HCT116 (cell line): ENCODE data around the gene KIF7. TPM values are rescaled to one million over a fixed set of nuclear protein-coding genes. Genes with fewer than 3 reads are reported as not detected.

ENCODE experiments used
- ATAC-seq: fragments of 200-7000 bp; cut with Tn5 transposase; 2 replicates; pipeline ENCODE4 v1.9.1; 2020; ENCODE audit warnings: mild to moderate bottlenecking, moderate library complexity
- BruUV-seq: library from RNA; stranded (reverse); fragments of 400-500 nt; replicated peaks from 2 replicates; lab custom pipeline; 2021; lab: Mats Ljungman, UMichigan
- CTCF ChIA-PET: fragments of 300-600 bp; sonication (Branson Sonifier 250); formaldehyde crosslinking; loops from one replicate; lab custom pipeline; 2021; ENCODE audit warnings: antibody characterized with exemption; lab: Charles Lee
- POLR2A ChIA-PET: fragments of 300-600, 350-600 bp; sonication (Branson Sonifier 250); formaldehyde crosslinking; loops from one replicate; lab custom pipeline; 2021; ENCODE audit warnings: antibody characterized with exemption; lab: Charles Lee
- RAD21 ChIA-PET, 2 experiments: fragments of 300-600 bp; sonication (Branson Sonifier 250); formaldehyde crosslinking; loops; one replicate each; lab custom pipeline; 2023; ENCODE audit warnings: low total read pairs in 2 of 2; ENCODE audit not compliant: uncharacterized antibody in 2 of 2, unreplicated experiment in 2 of 2, low non-redundant PET in 1 of 2; lab: Charles Lee
- DNase-seq: peaks from one replicate; pipeline ENCODE4 v3.0.0-alpha.2; 2010; ENCODE audit warnings: low read depth, low spot score
- H2AFZ ChIP-seq: fragments of 200-600 bp; shearing (Covaris generic), sonication (generic); 2 replicates; pipeline ENCODE4 v1.6.1; 2017; ENCODE audit warnings: low read depth, mixed run types, mixed read lengths, antibody characterized with exemption, low read length; ENCODE audit not compliant: poor library complexity, severe bottlenecking
- H3K27ac ChIP-seq: 2 replicates; pipeline ENCODE4 v1.5.1; 2012; ENCODE audit warnings: low read depth, low read length
- H3K27me3 ChIP-seq: fragments of 200-600 bp; sonication (generic); 2 replicates; pipeline ENCODE4 v1.6.1; 2016; ENCODE audit warnings: mixed run types, low read length, mixed read lengths; ENCODE audit not compliant: insufficient read depth
- H3K36me3 ChIP-seq, 2 experiments: fragments of 200-500 bp in 1 of 2; fragments of 200-600 bp in 1 of 2; sonication (Bioruptor generic) in 1 of 2; sonication (generic) in 1 of 2; 2 replicates each; pipeline versions ENCODE4 v1.5.1 to v1.6.1; 2014 to 2016; ENCODE audit warnings: low read length in 2 of 2, inconsistent platforms in 1 of 2, mixed read lengths in 1 of 2, mixed run types in 1 of 2; ENCODE audit not compliant: insufficient read depth in 2 of 2, control insufficient read depth in 1 of 2
- H3K4me1 ChIP-seq, 2 experiments: fragments of 200-600 bp in 1 of 2; sonication (generic) in 1 of 2; 2 replicates each; pipeline versions ENCODE4 v1.5.1 to v1.6.1; 2012 to 2017; ENCODE audit warnings: low read length in 2 of 2, inconsistent platforms in 1 of 2, mild to moderate bottlenecking in 1 of 2, mixed read lengths in 1 of 2, mixed run types in 1 of 2, moderate library complexity in 1 of 2; ENCODE audit not compliant: insufficient read depth in 2 of 2, control insufficient read depth in 1 of 2
- H3K4me2 ChIP-seq: fragments of 200-600 bp; sonication (generic); 2 replicates; pipeline ENCODE4 v1.6.1; 2017; ENCODE audit warnings: mixed run types, low read length, mixed read lengths
- H3K4me3 ChIP-seq, 2 experiments: fragments of 200-600 bp in 1 of 2; sonication (generic) in 1 of 2; replicated peaks in 1 of 2; 2 replicates each; pipeline ENCODE4 v1.5.1; 2011 to 2016; ENCODE audit warnings: low read length in 2 of 2, control low read depth in 1 of 2, low read depth in 1 of 2, mild to moderate bottlenecking in 1 of 2, mixed read lengths in 1 of 2, mixed run types in 1 of 2
- H3K79me2 ChIP-seq: fragments of 200-600 bp; sonication (generic); 2 replicates; pipeline ENCODE4 v1.6.1; 2017; ENCODE audit warnings: mild to moderate bottlenecking, mixed run types, low read length, moderate library complexity, mixed read lengths; ENCODE audit not compliant: insufficient read depth
- H3K9ac ChIP-seq: fragments of 200-600 bp; sonication (generic); 2 replicates; pipeline ENCODE4 v1.6.1; 2016; ENCODE audit warnings: low read length, mixed read lengths
- H3K9me2 ChIP-seq: fragments of 200-600 bp; sonication (generic), shearing (Covaris generic); 2 replicates; pipeline ENCODE4 v1.6.1; 2017; ENCODE audit warnings: mixed run types, mild to moderate bottlenecking, moderate library complexity; ENCODE audit not compliant: insufficient read depth
- H3K9me3 ChIP-seq, 2 experiments: fragments of 200-500 bp in 1 of 2; fragments of 200-600 bp in 1 of 2; sonication (Bioruptor generic) in 1 of 2; sonication (generic) in 1 of 2; 2 replicates each; pipeline ENCODE4 v1.6.1; 2014 to 2017; ENCODE audit warnings: low read length in 2 of 2, mixed read lengths in 2 of 2, inconsistent platforms in 1 of 2, low read depth in 1 of 2, mild to moderate bottlenecking in 1 of 2, mixed run types in 1 of 2, moderate library complexity in 1 of 2; ENCODE audit not compliant: control insufficient read depth in 1 of 2, insufficient read depth in 1 of 2
- H4K20me1 ChIP-seq: fragments of 200-600 bp; sonication (generic), shearing (Covaris generic); 2 replicates; pipeline ENCODE4 v1.6.1; 2017; ENCODE audit warnings: mixed run types, mild to moderate bottlenecking, moderate library complexity; ENCODE audit not compliant: insufficient read depth
- CEBPB ChIP-seq: IDR thresholded peaks from 2 replicates; pipeline ENCODE4 v1.6.1; 2012; ENCODE audit warnings: low read depth
- CTCF ChIP-seq, 3 experiments: fragments of 200-600 bp in 1 of 3; sonication (generic) in 1 of 3; IDR thresholded peaks in 2 of 3; conservative IDR thresholded peaks in 1 of 3; 2 replicates each; pipeline ENCODE4 v1.5.1; 2012 to 2017; ENCODE audit warnings: low read depth in 2 of 3, low read length in 2 of 3, antibody characterized with exemption in 1 of 3, borderline replicate concordance in 1 of 3, control low read depth in 1 of 3, mild to moderate bottlenecking in 1 of 3, mixed read lengths in 1 of 3, mixed run types in 1 of 3, moderate library complexity in 1 of 3; ENCODE audit not compliant: insufficient read depth in 1 of 3
- EGR1 ChIP-seq: IDR thresholded peaks from 2 replicates; pipeline ENCODE4 v1.6.1; 2012; ENCODE audit warnings: low read depth
- ELF1 ChIP-seq: IDR thresholded peaks from 2 replicates; pipeline ENCODE4 v1.6.1; 2012; ENCODE audit warnings: low read depth, borderline replicate concordance
- JUND ChIP-seq: IDR thresholded peaks from 2 replicates; pipeline ENCODE4 v1.6.1; 2012
- POLR2A ChIP-seq: IDR thresholded peaks from 2 replicates; pipeline ENCODE4 v1.7.0; 2011; ENCODE audit warnings: borderline replicate concordance; ENCODE audit not compliant: insufficient read depth, insufficient read length; ENCODE audit errors: extremely low read depth
- POLR2AphosphoS5 ChIP-seq: IDR thresholded peaks from 2 replicates; pipeline ENCODE4 v1.6.1; 2011; ENCODE audit warnings: mild to moderate bottlenecking, low read depth, low read length, moderate library complexity
- RAD21 ChIP-seq: IDR thresholded peaks from 2 replicates; pipeline ENCODE4 v1.6.1; 2012; ENCODE audit warnings: low read depth, mild to moderate bottlenecking
- SIN3A ChIP-seq: IDR thresholded peaks from 2 replicates; pipeline ENCODE4 v1.6.1; 2012; ENCODE audit warnings: low read depth
- ZNF274 ChIP-seq: fragments of 200-500 bp; sonication (Bioruptor generic); IDR thresholded peaks from 2 replicates; pipeline ENCODE4 v1.6.1; 2014; ENCODE audit warnings: mild to moderate bottlenecking, low read depth, low read length, inconsistent platforms
- intact Hi-C: fragments of 100-400 bp; cut with micrococcal nuclease; formaldehyde crosslinking; loops from 2 replicates; pipeline ENCODE4 v1.10.0; 2022
- total RNA-seq: library from RNA; stranded (reverse); gene quantifications from one replicate; pipeline ENCODE4 v1.2.1, GENCODE V29; 2021; ENCODE audit not compliant: unreplicated experiment

KIF7 gene
- total RNA-seq, 1 experiment from 2014 or later = 0.12 TPM

GRCh38 chr15:89627256-89627970 lies 27.9 kb downstream of the KIF7 start:
- no peaks in the 10 kb centered on the region for H3K9me3 ChIP-seq
- RAD21 ChIA-PET = no interaction called here
- H3K27me3 ChIP-seq = no peaks in the 10 kb centered on the region
- H3K4me3 ChIP-seq = no peak overlapping the region
- CTCF ChIA-PET = no interaction called here
- no peaks in the 10 kb centered on the region; the same call in 1 of the 2 replicates for H3K79me2 ChIP-seq
- H3K9me2 ChIP-seq = no peaks in the 10 kb centered on the region
- no peak for TF ChIP-seq SIN3A
- TF ChIP-seq ELF1 = no peak
- TF ChIP-seq ZNF274 = no peak
- TF ChIP-seq RAD21 = no peak
- TF ChIP-seq JUND = no peak
- TF ChIP-seq CTCF (IDR thresholded peaks at IDR 0.05 in 2 of 3, conservative IDR thresholded peaks at IDR 0.05 in 1 of 3; ENCODE audit: borderline replicate concordance in 1 of 3, insufficient read depth in 1 of 3, low read depth in 2 of 3, low read length in 2 of 3) = no peak
- no peak for TF ChIP-seq CEBPB
- no peak for TF ChIP-seq EGR1
- TF ChIP-seq POLR2A = no peak
- TF ChIP-seq POLR2AphosphoS5 = no peak
- H3K36me3 ChIP-seq = peaks cover 60 to 80% of the 10 kb centered on the region in 2 experiments
- ATAC-seq (no peak), DNase-seq (no peak)
- BruUV-seq = no TSS peak
- H4K20me1 ChIP-seq = no peaks in the 10 kb centered on the region
- intact Hi-C loops = no loop called here
- H3K27ac ChIP-seq = no peak overlapping the region
- H3K4me2 ChIP-seq = no peak overlapping the region
- POLR2A ChIA-PET = no interaction called here
- H2AFZ ChIP-seq = no peak overlapping the region
- no peak overlapping the region for H3K9ac ChIP-seq
- no peaks in the 10 kb centered on the region for H3K4me1 ChIP-seq
